DOHH2 (cell line): ENCODE measurements around the gene TRIM16.

Source experiments
- H3F3A ChIP-seq: fragments of 200-600 bp; sonication (generic), shearing (Covaris generic); 2 replicates; pipeline ENCODE4 v1.6.0; 2016; ENCODE audit warnings: antibody characterized with exemption, mild to moderate bottlenecking; ENCODE audit not compliant: control insufficient read depth, insufficient read depth
- H3K27ac ChIP-seq: fragments of 200-600 bp; sonication (generic); 2 replicates; pipeline ENCODE4 v1.5.1; 2014; ENCODE audit warnings: low read depth, mild to moderate bottlenecking, low read length, moderate library complexity
- H3K27me3 ChIP-seq: fragments of 200-600 bp; sonication (generic); 2 replicates; pipeline ENCODE4 v1.6.1; 2014; ENCODE audit warnings: mild to moderate bottlenecking, low read length, mixed read lengths; ENCODE audit not compliant: control insufficient read depth
- H3K36me3 ChIP-seq: fragments of 200-600 bp; sonication (generic); 2 replicates; pipeline ENCODE4 v1.6.1; 2014; ENCODE audit warnings: mild to moderate bottlenecking, low read length, moderate library complexity, mixed read lengths; ENCODE audit not compliant: control insufficient read depth
- H3K4me1 ChIP-seq: fragments of 200-600 bp; sonication (generic); 2 replicates; pipeline ENCODE4 v1.6.1; 2014; ENCODE audit warnings: mild to moderate bottlenecking, low read length, mixed read lengths; ENCODE audit not compliant: control insufficient read depth
- H3K4me2 ChIP-seq: fragments of 200-600 bp; sonication (generic); 2 replicates; pipeline ENCODE4 v1.6.0; 2014; ENCODE audit warnings: mild to moderate bottlenecking, low read length, moderate library complexity
- H3K4me3 ChIP-seq: fragments of 200-600 bp; sonication (generic); 2 replicates; pipeline ENCODE4 v1.5.1; 2014; ENCODE audit warnings: mild to moderate bottlenecking, low read length, mixed read lengths
- H3K79me2 ChIP-seq: fragments of 200-600 bp; sonication (generic); 2 replicates; pipeline ENCODE4 v1.6.1; 2014; ENCODE audit warnings: mild to moderate bottlenecking, low read length, mixed read lengths; ENCODE audit not compliant: control insufficient read depth
- H3K9me2 ChIP-seq: fragments of 200-600 bp; sonication (generic); replicated peaks from 2 replicates; pipeline ENCODE4 v1.6.1; 2014; ENCODE audit warnings: mild to moderate bottlenecking, low read length, mixed read lengths; ENCODE audit not compliant: control insufficient read depth
- H3K9me3 ChIP-seq: fragments of 200-600 bp; sonication (generic); 2 replicates; pipeline ENCODE4 v1.6.1; 2014; ENCODE audit warnings: antibody characterized with exemption, low read length, mixed read lengths; ENCODE audit not compliant: control insufficient read depth, insufficient read depth
- H4K20me1 ChIP-seq: fragments of 200-600 bp; sonication (generic); 2 replicates; pipeline ENCODE4 v1.6.0; 2014; ENCODE audit warnings: low read depth, mild to moderate bottlenecking, antibody characterized with exemption, low read length, moderate library complexity; ENCODE audit not compliant: control insufficient read depth, insufficient read depth
- CTCF ChIP-seq: fragments of 200-600 bp; sonication (generic); IDR thresholded peaks from one replicate; pipeline ENCODE4 v1.5.1; 2014; ENCODE audit warnings: antibody characterized with exemption, mild to moderate bottlenecking, low read depth, low read length; ENCODE audit not compliant: poor library complexity, severe bottlenecking
- EZH2phosphoT487 ChIP-seq: fragments of 200-600 bp; sonication (generic); IDR thresholded peaks from 2 replicates; pipeline ENCODE4 v1.6.1; 2017; ENCODE audit warnings: borderline replicate concordance, mild to moderate bottlenecking, antibody characterized with exemption, low read length, moderate library complexity, mixed read lengths

TRIM16 gene

GRCh38 chr17:15663691-15664090, 20.4 kb downstream of the TRIM16 start:
- Histone ChIP-seq H3K9me3 (no peaks in the 10 kb centered on the region), H3K4me1 (no peaks in the 10 kb centered on the region), H3K27ac (no peak overlapping the region), H3K27me3 (no peaks in the 10 kb centered on the region), H3K4me3 (no peak overlapping the region), H3K79me2 (no peaks in the 10 kb centered on the region), H3K9me2 (no peaks in the 10 kb centered on the region), H4K20me1 (no peaks in the 10 kb centered on the region), H3F3A (no peaks in the 10 kb centered on the region), H3K36me3 (peaks cover 3% of the 10 kb centered on the region; the same call in 1 of the 2 replicates), H3K4me2 (no peak overlapping the region)
- TF ChIP-seq CTCF = no peak
- TF ChIP-seq EZH2phosphoT487 = no peak

DNA sequence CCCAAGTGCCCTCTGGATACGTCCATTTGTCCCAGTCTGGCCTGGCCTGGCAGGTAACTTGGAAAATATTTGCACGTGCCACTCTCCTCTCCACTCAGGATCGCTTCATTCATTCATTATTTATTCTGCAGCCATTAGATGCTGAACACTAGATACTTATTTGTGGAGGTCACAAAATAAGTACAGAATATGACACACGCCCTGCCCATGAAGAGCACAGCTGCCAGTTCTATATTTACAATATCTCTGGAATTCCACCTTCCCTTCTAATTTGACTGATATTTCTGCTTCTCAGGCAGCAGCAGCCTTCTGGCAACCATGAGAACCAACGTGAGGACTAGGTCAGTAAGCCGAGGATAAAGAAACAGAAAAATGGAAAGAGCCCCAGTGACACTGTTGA, 20.9 kb downstream of the TRIM16 start:
- no peaks in the 10 kb centered on the region for H3K27me3 ChIP-seq
- H3K4me2 ChIP-seq = no peak overlapping the region
- no peaks in the 10 kb centered on the region for H4K20me1 ChIP-seq
- no peaks in the 10 kb centered on the region for H3K79me2 ChIP-seq
- no peaks in the 10 kb centered on the region for H3K9me2 ChIP-seq
- H3K36me3 ChIP-seq = peaks cover 3% of the 10 kb centered on the region; the same call in 1 of the 2 replicates
- no peaks in the 10 kb centered on the region for H3K4me1 ChIP-seq
- no peak for TF ChIP-seq CTCF
- TF ChIP-seq EZH2phosphoT487 = no peak
- H3F3A ChIP-seq = no peaks in the 10 kb centered on the region
- H3K27ac ChIP-seq = no peak overlapping the region
- H3K4me3 ChIP-seq = no peak overlapping the region
- H3K9me3 ChIP-seq = no peaks in the 10 kb centered on the region

DNA sequence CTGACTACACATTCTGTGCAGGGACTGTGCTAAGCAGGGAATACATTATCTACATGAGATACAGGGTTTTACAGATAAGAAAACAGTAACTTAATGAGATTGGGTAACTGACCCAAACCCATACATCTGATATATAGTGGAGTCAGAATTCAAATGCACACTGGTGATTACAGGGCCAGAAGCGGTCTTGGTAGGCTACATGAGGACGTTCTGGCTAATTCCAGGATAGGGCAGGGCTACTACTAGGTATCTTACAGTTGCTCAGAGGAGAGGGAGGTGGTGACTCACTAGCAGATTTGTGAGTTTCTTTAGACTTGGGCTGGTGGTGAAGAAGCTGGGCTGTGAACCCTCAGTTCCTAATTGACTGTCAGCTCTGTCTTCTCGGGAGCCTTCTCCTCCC, 21.4 kb downstream of the TRIM16 start:
- Histone ChIP-seq H3K27ac (no peak overlapping the region), H3K79me2 (no peaks in the 10 kb centered on the region), H4K20me1 (no peaks in the 10 kb centered on the region), H3K9me3 (no peaks in the 10 kb centered on the region), H3K27me3 (no peaks in the 10 kb centered on the region), H3K36me3 (peaks cover 3% of the 10 kb centered on the region; the same call in 1 of the 2 replicates), H3K4me3 (no peak overlapping the region), H3F3A (no peaks in the 10 kb centered on the region), H3K4me2 (no peak overlapping the region), H3K9me2 (no peaks in the 10 kb centered on the region), H3K4me1 (no peaks in the 10 kb centered on the region)
- no peak for TF ChIP-seq EZH2phosphoT487
- no peak for TF ChIP-seq CTCF
